Stimulated activated CD4-positive, alpha-beta T cell treated with anti-CD3 and anti-CD28 coated beads, Interleukin-15, amount 100 ng/mL, for 24 hours (primary cell): ENCODE measurements around the gene POM121C.
"Not testable (repeated sequence)": the region's sequence is repeated elsewhere in the genome, so short reads cannot be mapped to it uniquely, and the experiment has no call there.

Source experiments
- DNase-seq: peaks from one replicate; pipeline ENCODE4 v3.0.0-alpha.2; 2020

The POM121C gene

DNA sequence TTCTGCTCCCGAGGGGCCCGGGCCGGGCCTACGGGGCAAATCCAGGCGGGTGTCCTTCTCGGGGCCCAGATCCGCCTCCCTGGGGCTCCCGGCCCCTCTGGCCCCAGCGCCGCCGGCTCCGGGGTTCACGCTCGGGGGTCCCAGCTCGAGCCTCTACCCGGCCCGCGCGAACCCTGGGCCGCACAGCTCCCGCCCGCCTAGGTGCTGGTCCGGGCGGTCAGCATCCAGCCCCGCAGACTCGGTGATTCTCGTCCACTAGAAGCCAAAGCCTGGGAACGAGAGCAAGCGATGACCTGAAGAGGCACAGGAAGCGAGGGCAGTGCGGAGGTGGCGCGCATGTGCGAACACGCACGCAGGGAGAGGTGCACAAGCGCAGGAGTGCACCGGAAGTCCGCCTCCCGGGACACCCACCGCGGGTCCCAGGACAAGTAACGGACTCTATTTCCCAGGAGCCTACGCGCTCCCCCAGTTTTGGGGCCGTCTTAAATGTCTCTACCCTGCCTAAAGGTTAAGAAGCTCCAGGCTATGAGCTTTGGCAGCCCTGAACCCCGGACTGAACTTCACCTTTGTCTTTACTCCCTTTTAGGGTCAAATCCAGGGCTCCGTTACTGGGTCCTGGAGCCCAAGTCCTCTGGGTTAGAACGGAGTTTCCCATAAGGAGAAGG lies at the start of gene POM121C:
Gene POM121C (minus strand): TSS at position 321 of the 665 bp plus-strand sequence. CDS start 44,803 bp downstream, outside the sequence.
- peak; percentile 93 for DNase-seq

- no peak for DNase-seq
Measured at GRCh38 chr7:75534727-75535307, 48.7 kb upstream of the POM121C start.

GRCh38 chr7:75533926-75534325 lies 47.8 kb upstream of the POM121C start:
- DNase-seq, result no peak

DNA sequence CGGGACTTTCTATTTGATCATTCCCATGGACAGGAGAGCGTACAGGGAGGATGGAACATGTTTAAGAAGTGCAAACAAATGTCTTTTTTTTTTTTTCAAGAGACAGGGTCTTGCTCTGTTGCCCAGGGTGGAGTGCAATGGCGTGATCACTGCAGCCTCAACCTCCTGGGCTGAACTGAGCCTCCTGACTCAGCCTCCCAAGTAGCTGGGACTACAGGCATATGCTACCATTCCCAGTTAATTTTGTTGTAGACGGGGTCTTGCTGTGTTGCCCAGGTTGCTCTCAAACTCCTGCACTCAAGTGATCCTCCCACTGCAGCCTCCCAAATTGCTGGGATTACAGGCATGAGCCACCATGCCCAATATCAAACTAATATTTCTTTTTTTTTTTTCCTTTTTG lies 46.5 kb upstream of the POM121C start:
- no peak for DNase-seq

DNA sequence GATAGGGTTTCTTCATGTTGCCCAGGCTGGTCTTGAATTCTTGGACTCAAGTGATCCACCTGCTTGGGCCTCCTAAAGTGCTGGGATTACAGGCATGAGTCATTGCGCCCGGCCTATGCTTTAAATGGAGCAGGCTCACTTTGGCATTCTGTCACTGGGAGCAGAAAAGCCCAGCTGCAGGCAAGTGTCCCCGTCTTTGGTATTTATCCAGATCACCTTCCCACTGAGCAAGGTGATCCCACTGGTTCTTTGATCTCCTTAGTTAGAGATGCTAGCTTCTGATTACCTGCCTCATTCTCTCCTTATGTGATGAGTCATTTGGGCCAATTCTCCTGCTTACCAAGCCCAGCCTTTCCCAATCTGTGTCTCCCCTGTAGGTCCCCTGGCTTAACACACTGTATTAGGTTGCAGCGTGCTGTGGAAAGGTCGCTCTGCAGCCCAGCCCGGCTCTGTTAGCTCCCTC lies 45.3 kb upstream of the POM121C start:
- DNase-seq, result no peak

- peak; percentile 22 for DNase-seq
Measured at GRCh38 chr7:75527224-75527722, 41.2 kb upstream of the POM121C start.

DNA sequence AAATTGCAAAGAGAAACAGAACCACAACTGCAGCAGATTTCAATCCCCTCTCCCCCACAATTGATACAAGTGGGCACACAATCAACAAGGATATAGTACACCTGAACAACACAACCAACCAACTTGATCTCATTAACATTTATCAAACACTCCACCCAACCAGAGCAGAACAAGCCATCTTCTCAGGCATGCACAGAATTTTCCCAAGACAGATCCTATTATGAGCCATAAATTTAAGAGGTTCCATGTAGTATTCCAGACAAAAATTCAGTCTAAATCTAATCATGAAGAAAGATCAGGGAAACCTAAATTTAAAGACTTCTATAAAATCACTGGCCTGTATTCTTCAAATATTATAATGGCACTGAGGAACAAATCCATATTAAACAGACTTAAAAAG lies 35.6 kb upstream of the POM121C start:
- DNase-seq, result not testable (repeated sequence)

DNA sequence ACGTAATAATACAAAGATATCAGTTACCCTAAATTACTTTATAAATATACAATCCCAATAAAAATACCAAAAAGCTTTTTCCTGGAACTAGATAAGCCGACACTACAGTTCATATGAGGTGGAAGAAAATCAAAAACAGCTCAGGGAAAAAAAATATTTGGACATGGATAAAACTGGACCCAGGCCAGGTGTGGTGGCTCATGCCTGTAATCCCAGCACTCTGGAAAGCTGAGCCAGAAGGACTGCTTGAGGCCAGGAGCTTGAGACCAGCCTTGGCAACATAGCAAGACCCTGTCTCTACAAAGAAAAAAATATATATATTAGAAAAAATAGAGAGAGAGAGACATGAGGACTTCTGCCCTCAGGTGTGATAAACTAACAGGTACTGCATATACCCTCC lies 32.7 kb upstream of the POM121C start:
- DNase-seq, result not testable (repeated sequence)

- DNase-seq, result not testable (repeated sequence)
Measured at GRCh38 chr7:75509033-75509432, 22.9 kb upstream of the POM121C start.

DNA sequence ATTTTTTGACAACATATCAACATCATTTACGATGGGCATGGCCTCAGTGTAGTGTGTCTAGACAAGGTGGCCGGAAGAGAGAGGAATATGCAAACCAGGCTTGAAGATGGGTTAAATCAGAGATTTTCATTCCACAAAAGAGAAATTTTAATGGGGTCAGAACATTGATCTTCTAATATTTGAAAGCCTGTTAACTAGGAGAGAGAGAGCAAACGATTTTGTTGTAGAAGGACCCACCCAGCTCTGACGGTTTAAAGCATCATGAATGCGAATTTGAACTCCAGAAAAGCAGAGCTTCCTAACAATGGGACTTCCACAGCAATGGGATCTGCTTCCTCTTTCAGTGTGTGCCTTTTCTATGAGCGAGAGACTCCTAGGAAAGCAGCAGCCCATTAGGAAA lies 5.9 kb upstream of the POM121C start, which contains the start of gene SPDYE5:
Gene SPDYE5 (plus strand): TSS at position 301 of the 400 bp plus-strand sequence. CDS start 1,728 bp downstream, outside the sequence.
- not testable (repeated sequence) for DNase-seq

GRCh38 chr7:75485355-75485978 lies 632 bp downstream of the POM121C start:
- peak; percentile 12 for DNase-seq

GRCh38 chr7:75480313-75480712 lies 5.8 kb downstream of the POM121C start:
- not testable (repeated sequence) for DNase-seq

DNA sequence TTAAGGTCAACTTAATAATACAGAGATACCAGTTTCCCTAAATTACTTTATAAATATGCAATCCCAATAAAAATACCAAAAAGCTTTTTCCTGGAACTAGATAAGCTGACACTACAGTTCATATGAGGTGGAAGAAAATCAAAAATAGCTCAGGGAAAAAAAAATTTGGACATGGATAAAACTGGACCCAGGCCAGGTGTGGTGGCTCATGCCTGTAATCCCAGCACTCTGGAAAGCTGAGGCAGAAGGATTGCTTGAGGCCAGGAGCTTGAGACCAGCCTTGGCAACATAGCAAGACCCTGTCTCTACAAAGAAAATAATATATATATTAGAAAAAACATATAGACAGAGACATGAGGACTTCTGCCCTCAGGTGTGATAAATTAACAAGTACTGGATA lies 8.6 kb downstream of the POM121C start:
- DNase-seq, result not testable (repeated sequence)

DNA sequence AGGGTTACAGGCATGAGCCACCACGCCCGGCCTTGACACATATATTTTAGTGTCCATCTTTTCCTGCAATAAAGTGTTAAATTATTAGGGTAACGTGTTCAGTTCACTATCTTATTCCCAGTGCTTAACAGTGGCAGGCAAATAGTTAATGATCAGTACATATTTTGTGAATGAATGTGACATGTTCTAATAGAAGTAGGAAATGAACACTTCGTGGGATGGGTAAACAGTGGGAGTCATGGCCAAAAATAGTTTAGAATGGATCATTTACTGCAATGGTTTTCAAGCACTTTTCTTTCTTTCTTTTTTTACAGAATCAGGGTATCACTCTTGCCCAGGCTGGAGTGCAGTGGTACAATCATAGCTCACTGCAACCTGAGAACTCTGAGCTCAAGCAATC lies 15.9 kb downstream of the POM121C start:
- DNase-seq, result not testable (repeated sequence)

DNA sequence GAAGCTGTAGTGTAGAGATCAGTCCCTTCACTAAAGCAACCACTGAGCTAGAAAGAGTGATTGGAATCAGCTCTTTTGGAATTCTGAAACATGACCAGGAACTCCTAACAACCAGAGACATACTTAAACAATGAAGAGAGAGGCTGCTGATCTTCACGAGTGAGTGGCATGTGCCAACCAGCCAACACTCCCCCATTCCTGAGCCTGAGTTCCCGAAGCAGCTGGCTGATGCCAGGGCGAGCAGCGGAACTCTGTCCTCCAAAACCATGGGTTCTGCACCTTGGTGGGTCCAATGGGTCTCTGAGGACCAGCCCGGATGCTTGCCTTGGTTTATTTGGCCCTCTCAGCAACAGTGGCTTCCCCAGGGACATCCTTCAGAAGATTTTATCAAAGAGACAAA lies 25.6 kb downstream of the POM121C start:
- DNase-seq, result not testable (repeated sequence)

- DNase-seq, result not testable (repeated sequence)
Measured at GRCh38 chr7:75458034-75458433, 28.1 kb downstream of the POM121C start.

DNA sequence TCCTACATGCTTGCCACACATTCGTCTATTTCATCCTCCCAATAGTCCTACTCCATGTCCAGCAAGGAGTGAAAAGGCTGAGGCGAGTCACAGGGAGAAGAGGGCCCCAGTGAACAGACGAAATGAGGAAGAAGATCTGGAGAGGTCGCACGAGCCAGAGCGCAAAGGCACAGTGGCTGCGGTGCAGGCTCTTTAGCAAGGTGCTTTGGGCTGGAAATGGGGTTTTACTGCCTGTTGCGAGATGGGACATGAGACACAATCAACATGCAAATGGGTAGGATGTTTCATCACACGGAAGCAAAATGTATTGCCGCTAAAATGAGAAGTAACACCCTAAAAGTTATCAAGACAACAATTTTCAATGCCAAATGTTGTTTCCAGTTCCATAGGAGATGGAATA lies 29.7 kb downstream of the POM121C start:
- not testable (repeated sequence) for DNase-seq

- DNase-seq, result not testable (repeated sequence)
Measured at GRCh38 chr7:75452494-75452955, 33.6 kb downstream of the POM121C start.

- not testable (repeated sequence) for DNase-seq
Measured at GRCh38 chr7:75449946-75450345, 36.2 kb downstream of the POM121C start.

DNA sequence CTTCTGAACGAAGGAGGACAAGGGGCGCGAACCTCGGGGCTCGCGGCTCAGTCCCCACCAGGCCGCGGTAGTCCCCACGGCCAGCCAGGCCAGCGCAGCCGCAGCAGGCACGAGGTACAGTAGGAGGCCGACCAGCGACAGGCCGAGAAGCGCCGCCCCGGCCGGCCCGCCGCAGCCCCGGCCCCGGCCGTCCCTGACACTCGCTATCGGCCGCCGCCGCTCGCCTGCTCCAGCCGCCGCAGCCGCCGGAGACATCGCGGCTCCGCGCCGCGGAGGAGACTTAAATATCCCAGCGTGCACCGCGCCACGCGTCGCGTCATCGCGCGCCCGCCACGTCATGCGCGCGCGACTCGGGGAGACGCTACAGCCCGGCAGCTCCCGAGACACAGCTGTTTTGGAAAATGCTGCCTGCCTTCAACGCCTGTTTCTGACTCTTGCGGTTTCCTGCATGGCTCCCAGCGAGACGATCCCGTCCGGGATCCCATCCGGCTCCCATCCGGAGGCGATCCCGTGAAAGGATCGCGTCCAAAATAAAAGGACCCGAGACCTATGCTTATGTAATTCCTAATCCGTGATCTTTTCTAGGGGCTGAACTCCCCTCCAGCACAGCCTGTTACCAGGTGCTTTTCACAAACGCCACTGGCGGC lies 43.5 kb downstream of the POM121C start:
- peak; percentile 24 for DNase-seq

DNA sequence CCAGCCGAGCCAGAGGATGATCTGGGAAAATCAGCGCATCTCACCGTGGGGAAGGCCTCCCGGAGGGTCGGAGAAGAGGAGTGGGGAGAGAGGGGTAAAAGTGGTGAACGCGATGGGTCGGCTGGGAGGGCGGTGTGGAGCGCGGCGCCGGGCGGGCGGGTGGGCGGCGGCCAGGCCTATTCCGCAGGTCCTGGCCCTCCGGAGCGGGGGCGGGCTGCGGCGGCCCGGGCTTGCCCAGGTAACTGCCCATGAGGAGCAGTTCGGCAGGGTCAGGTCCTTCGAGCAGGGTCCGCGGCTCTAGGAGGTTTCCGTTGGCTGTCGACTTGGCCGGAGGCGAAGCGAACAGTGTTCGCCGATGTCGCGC lies 44.0 kb downstream of the POM121C start:
- not testable (repeated sequence) for DNase-seq

DNA sequence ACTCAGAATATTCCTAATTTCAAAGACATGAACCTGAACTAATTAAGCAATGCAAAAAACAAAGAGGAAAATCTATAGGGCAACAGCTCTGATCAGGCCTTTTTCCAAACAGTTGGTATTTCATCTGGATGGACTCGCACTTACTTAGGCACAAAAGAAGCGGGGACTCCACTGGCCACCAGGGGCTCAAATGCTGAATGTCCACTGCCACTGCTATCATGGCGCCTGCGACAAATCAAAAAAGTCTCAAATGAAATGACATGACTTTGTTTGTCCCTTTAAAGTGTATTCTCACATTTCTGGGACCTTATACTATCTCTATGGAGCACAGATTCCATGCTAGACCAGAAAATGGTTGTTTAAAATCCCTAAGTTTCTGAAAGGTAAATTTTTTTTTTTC lies 47.1 kb downstream of the POM121C start:
- not testable (repeated sequence) for DNase-seq

DNA sequence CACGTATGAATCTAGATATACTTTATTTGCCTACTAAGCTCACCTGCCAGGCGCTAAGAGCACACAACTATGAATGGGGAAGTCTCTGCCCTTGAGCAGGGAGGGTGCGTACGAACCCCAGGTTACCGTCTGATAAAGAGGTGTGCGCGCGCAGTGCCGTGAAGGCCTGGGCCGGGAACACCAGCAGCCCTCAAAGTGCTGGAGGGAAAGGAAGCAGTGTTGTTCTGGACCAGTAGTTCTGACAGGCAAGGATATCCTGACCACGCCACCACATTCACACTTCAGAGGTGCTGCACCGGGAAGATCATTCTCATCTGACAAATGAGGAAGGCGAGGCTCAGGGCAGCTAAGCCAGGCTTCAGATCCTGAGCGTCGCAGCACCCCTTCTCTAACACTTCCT lies 62.6 kb downstream of the POM121C start:
- not testable (repeated sequence) for DNase-seq
